T-helper 1 cell treated with Interleukin-12 subunit alpha and Interleukin-12 subunit beta and Interleukin-4 antibody, amounts not matched to agents 30 ng/mL and 1 ng/mL, for 36 hours (primary cell): ENCODE results near the gene FSTL4. TPM values are rescaled to one million over a fixed set of nuclear protein-coding genes. Genes with fewer than 3 reads are reported as not detected.

Source experiments
- intact Hi-C: fragments of 100-400 bp; cut with micrococcal nuclease; formaldehyde crosslinking; loops from one replicate; pipeline ENCODE4 v1.15.1; 2024
- total RNA-seq: library from RNA; stranded (reverse); gene quantifications from 2 replicates; pipeline ENCODE4 v1.2.3, GENCODE V29; 2022

Gene FSTL4
- total RNA-seq, 1 donor from 2014 or later = not detected

GRCh38 chr5:133304707-133305216 is 307.6 kb downstream of the FSTL4 start:
- intact Hi-C loops = no loop called here

GRCh38 chr5:133304178-133304577 is 308.2 kb downstream of the FSTL4 start:
- intact Hi-C loops = no loop called here

- intact Hi-C loops = no loop called here
Measured at GRCh38 chr5:133303298-133303697, 309.0 kb downstream of the FSTL4 start.

GRCh38 chr5:133299728-133300127 is 312.6 kb downstream of the FSTL4 start:
- intact Hi-C loops = no loop called here

- intact Hi-C loops = no loop called here
Measured at GRCh38 chr5:133299021-133299420, 313.3 kb downstream of the FSTL4 start.

- intact Hi-C loops = no loop called here
Measured at GRCh38 chr5:133298447-133298846, 313.9 kb downstream of the FSTL4 start.

GRCh38 chr5:133297293-133297692 is 315.0 kb downstream of the FSTL4 start:
- intact Hi-C loops = no loop called here

- intact Hi-C loops = no loop called here
Measured at GRCh38 chr5:133296624-133297023, 315.7 kb downstream of the FSTL4 start.

- intact Hi-C loops = no loop called here
Measured at GRCh38 chr5:133295520-133295919, 316.8 kb downstream of the FSTL4 start.

- intact Hi-C loops = no loop called here
Measured at GRCh38 chr5:133294380-133294779, 318.0 kb downstream of the FSTL4 start.

- intact Hi-C loops = no loop called here
Measured at GRCh38 chr5:133293960-133294359, 318.4 kb downstream of the FSTL4 start.

- intact Hi-C loops = no loop called here
Measured at GRCh38 chr5:133292300-133292699, 320.0 kb downstream of the FSTL4 start.

GRCh38 chr5:133291524-133291923 is 320.8 kb downstream of the FSTL4 start:
- intact Hi-C loops = no loop called here

GRCh38 chr5:133290669-133291240 is 321.6 kb downstream of the FSTL4 start:
- intact Hi-C loops = no loop called here

GRCh38 chr5:133289686-133290367 is 322.5 kb downstream of the FSTL4 start:
- intact Hi-C loops = no loop called here

- intact Hi-C loops = no loop called here
Measured at GRCh38 chr5:133287500-133287899, 324.8 kb downstream of the FSTL4 start.

- intact Hi-C loops = no loop called here
Measured at GRCh38 chr5:133286483-133286882, 325.9 kb downstream of the FSTL4 start.

- intact Hi-C loops = no loop called here
Measured at GRCh38 chr5:133285583-133286021, 326.7 kb downstream of the FSTL4 start.

GRCh38 chr5:133284306-133284705 is 328.0 kb downstream of the FSTL4 start:
- intact Hi-C loops = no loop called here

- intact Hi-C loops = no loop called here
Measured at GRCh38 chr5:133278317-133278716, 334.0 kb downstream of the FSTL4 start.

GRCh38 chr5:133277744-133278143 is 334.6 kb downstream of the FSTL4 start:
- intact Hi-C loops = no loop called here

- intact Hi-C loops = no loop called here
Measured at GRCh38 chr5:133276171-133276570, 336.2 kb downstream of the FSTL4 start.

- intact Hi-C loops = no loop called here
Measured at GRCh38 chr5:133275631-133276030, 336.7 kb downstream of the FSTL4 start.
